ENCODE results near the gene NAALADL2. TPM values are rescaled to one million over a fixed set of nuclear protein-coding genes. Genes with fewer than 3 reads are reported as not detected.
A peak's percentile ranks its signal among the peaks of the same experiment; 100 is the strongest.
"Not testable (repeated sequence)": the region's sequence is repeated elsewhere in the genome, so short reads cannot be mapped to it uniquely, and the experiment has no call there.

The NAALADL2 gene
- total RNA-seq, 1 experiment from 2014 or later, result 1.9 TPM

- ChIA-PET POLR2A (ENCODE audit: unreplicated experiment) (no interaction called here), CTCF (no interaction called here)
- no peaks in the 10 kb centered on the region for H3F3A ChIP-seq (ENCODE audit: low read length, unreplicated experiment)
- no peak overlapping the region for H3K27ac ChIP-seq (ENCODE audit: low read length)
- DNase-seq, result no peak
- H3K9me2 ChIP-seq (replicated peaks; ENCODE audit: low read length), result no peaks in the 10 kb centered on the region
- H3K4me3 ChIP-seq (ENCODE audit: low read length), result no peak overlapping the region
- no TSS peak for BruUV-seq (replicated peaks)
- H2AFZ ChIP-seq (ENCODE audit: low read length), result no peak overlapping the region
- peaks cover 12% of the 10 kb centered on the region for H3K4me1 ChIP-seq (ENCODE audit: insufficient read depth, low read length)
- TF ChIP-seq EZH2 (IDR thresholded peaks at IDR 0.05; ENCODE audit: low read length, unreplicated experiment), result no peak
- TF ChIP-seq, protein P1, sequence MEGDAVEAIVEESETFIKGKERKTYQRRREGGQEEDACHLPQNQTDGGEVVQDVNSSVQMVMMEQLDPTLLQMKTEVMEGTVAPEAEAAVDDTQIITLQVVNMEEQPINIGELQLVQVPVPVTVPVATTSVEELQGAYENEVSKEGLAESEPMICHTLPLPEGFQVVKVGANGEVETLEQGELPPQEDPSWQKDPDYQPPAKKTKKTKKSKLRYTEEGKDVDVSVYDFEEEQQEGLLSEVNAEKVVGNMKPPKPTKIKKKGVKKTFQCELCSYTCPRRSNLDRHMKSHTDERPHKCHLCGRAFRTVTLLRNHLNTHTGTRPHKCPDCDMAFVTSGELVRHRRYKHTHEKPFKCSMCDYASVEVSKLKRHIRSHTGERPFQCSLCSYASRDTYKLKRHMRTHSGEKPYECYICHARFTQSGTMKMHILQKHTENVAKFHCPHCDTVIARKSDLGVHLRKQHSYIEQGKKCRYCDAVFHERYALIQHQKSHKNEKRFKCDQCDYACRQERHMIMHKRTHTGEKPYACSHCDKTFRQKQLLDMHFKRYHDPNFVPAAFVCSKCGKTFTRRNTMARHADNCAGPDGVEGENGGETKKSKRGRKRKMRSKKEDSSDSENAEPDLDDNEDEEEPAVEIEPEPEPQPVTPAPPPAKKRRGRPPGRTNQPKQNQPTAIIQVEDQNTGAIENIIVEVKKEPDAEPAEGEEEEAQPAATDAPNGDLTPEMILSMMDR (conservative IDR thresholded peaks at IDR 0.05; ENCODE audit: low read depth, low read length), result no peak
- TF ChIP-seq EZH2phosphoT487 (IDR thresholded peaks at IDR 0.05; ENCODE audit: borderline replicate concordance, low read length), result no peak
- no peaks in the 10 kb centered on the region for H3K36me3 ChIP-seq (ENCODE audit: low read depth, low read length)
- no peaks in the 10 kb centered on the region for H4K20me1 ChIP-seq (ENCODE audit: low read length)
- H3K4me2 ChIP-seq (ENCODE audit: low read length), result no peak overlapping the region
- ATAC-seq, result no peak
- H3K79me2 ChIP-seq (ENCODE audit: low read length), result no peaks in the 10 kb centered on the region
- no peak overlapping the region for H3K9ac ChIP-seq (ENCODE audit: low read length)
- H3K27me3 ChIP-seq (ENCODE audit: low read length), result no peaks in the 10 kb centered on the region
- no peaks in the 10 kb centered on the region for H3K9me3 ChIP-seq (ENCODE audit: low read length)
- intact Hi-C loops (cut with micrococcal nuclease), result no loop called here
Observed at GRCh38 chr3:175453361-175453760, 594.2 kb downstream of the NAALADL2 start.

- H4K20me1 ChIP-seq (ENCODE audit: low read length), result no peaks in the 10 kb centered on the region
- ATAC-seq (peak; percentile 76), DNase-seq (peak; percentile 73)
- ChIA-PET POLR2A (ENCODE audit: unreplicated experiment) (no interaction called here), CTCF (no interaction called here)
- H3K9me2 ChIP-seq (replicated peaks; ENCODE audit: low read length), result no peaks in the 10 kb centered on the region
- no peak overlapping the region for H3K4me3 ChIP-seq (ENCODE audit: low read length)
- H3K27me3 ChIP-seq (ENCODE audit: low read length), result no peaks in the 10 kb centered on the region
- H3K36me3 ChIP-seq (ENCODE audit: low read depth, low read length), result no peaks in the 10 kb centered on the region
- peak overlapping the region; percentile 20; the same call in 1 of the 2 replicates for H3K4me2 ChIP-seq (ENCODE audit: low read length)
- intact Hi-C loops (cut with micrococcal nuclease), result no loop called here
- H3K9me3 ChIP-seq (ENCODE audit: low read length), result no peaks in the 10 kb centered on the region
- peaks cover 12% of the 10 kb centered on the region for H3K4me1 ChIP-seq (ENCODE audit: insufficient read depth, low read length)
- no TSS peak for BruUV-seq (replicated peaks)
- 0 out of 2 replicates have a peak overlapping the region, but pooled peaks have one; percentile 8 for H3K27ac ChIP-seq (ENCODE audit: low read length)
- H3K9ac ChIP-seq (ENCODE audit: low read length), result no peak overlapping the region
- H2AFZ ChIP-seq (ENCODE audit: low read length), result no peak overlapping the region
- no peaks in the 10 kb centered on the region for H3F3A ChIP-seq (ENCODE audit: low read length, unreplicated experiment)
- TF ChIP-seq, protein P1 (conservative IDR thresholded peaks at IDR 0.05; ENCODE audit: low read depth, low read length), result no peak
- no peak for TF ChIP-seq EZH2phosphoT487 (IDR thresholded peaks at IDR 0.05; ENCODE audit: borderline replicate concordance, low read length)
- TF ChIP-seq EZH2 (IDR thresholded peaks at IDR 0.05; ENCODE audit: low read length, unreplicated experiment), result no peak
- no peaks in the 10 kb centered on the region for H3K79me2 ChIP-seq (ENCODE audit: low read length)
Observed at GRCh38 chr3:175456466-175456865, 597.3 kb downstream of the NAALADL2 start.

GRCh38 chr3:175457301-175457700 is 598.2 kb downstream of the NAALADL2 start:
- TF ChIP-seq, protein P1 (conservative IDR thresholded peaks at IDR 0.05; ENCODE audit: low read depth, low read length), result no peak
- TF ChIP-seq EZH2 (IDR thresholded peaks at IDR 0.05; ENCODE audit: low read length, unreplicated experiment), result no peak
- no peak for TF ChIP-seq EZH2phosphoT487 (IDR thresholded peaks at IDR 0.05; ENCODE audit: borderline replicate concordance, low read length)
- Histone ChIP-seq H2AFZ (ENCODE audit: low read length) (no peak overlapping the region), H3K27ac (ENCODE audit: low read length) (no peak overlapping the region), H3K9ac (ENCODE audit: low read length) (no peak overlapping the region), H3F3A (ENCODE audit: low read length, unreplicated experiment) (no peaks in the 10 kb centered on the region), H3K4me2 (ENCODE audit: low read length) (no peak overlapping the region), H3K27me3 (ENCODE audit: low read length) (no peaks in the 10 kb centered on the region), H3K9me3 (ENCODE audit: low read length) (no peaks in the 10 kb centered on the region), H4K20me1 (ENCODE audit: low read length) (no peaks in the 10 kb centered on the region), H3K9me2 (replicated peaks; ENCODE audit: low read length) (no peaks in the 10 kb centered on the region), H3K4me3 (ENCODE audit: low read length) (no peak overlapping the region), H3K36me3 (ENCODE audit: low read depth, low read length) (no peaks in the 10 kb centered on the region), H3K4me1 (ENCODE audit: insufficient read depth, low read length) (peaks cover 12% of the 10 kb centered on the region), H3K79me2 (ENCODE audit: low read length) (no peaks in the 10 kb centered on the region)
- BruUV-seq (replicated peaks), result no TSS peak
- ChIA-PET CTCF (no interaction called here), POLR2A (ENCODE audit: unreplicated experiment) (no interaction called here)
- ATAC-seq, result no peak
- intact Hi-C loops (cut with micrococcal nuclease), result no loop called here
- DNase-seq, result no peak

DNA sequence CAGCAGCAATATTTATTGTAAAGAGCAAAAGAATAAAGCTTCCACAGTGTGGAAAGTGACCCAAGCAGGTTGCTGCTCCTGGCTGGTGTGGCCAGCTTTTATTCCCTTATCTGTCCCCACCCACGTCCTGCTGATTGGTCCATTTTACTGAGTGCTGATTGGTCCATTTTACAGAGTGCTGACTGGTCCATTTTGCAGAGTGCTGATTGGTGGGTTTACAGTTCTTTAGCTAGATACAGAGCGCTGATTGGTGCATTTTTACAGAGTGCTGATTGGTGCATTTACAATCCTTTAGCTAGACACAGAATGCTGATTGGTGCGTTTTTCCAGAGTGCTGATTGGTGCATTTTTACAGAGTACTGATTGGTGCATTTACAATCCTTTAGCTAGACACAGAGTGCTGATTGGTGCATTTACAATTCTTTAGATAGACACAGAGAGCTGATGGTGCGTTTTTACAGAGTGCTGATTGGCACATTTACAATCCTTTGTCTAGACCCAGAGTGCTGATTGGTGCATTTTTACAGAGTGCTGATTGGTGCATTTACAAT is 601.8 kb downstream of the NAALADL2 start:
- H3K4me1 ChIP-seq (ENCODE audit: insufficient read depth, low read length); H3K9me2 ChIP-seq (replicated peaks; ENCODE audit: low read length); H3K4me3 ChIP-seq (ENCODE audit: low read length); CTCF ChIA-PET; H3K79me2 ChIP-seq (ENCODE audit: low read length); H3K27me3 ChIP-seq (ENCODE audit: low read length); H3F3A ChIP-seq (ENCODE audit: low read length, unreplicated experiment); POLR2A ChIA-PET (ENCODE audit: unreplicated experiment); DNase-seq; H2AFZ ChIP-seq (ENCODE audit: low read length); H3K36me3 ChIP-seq (ENCODE audit: low read depth, low read length); BruUV-seq (replicated peaks); H4K20me1 ChIP-seq (ENCODE audit: low read length); H3K27ac ChIP-seq (ENCODE audit: low read length); H3K9ac ChIP-seq (ENCODE audit: low read length); ATAC-seq; H3K9me3 ChIP-seq (ENCODE audit: low read length); H3K4me2 ChIP-seq (ENCODE audit: low read length); intact Hi-C loops (cut with micrococcal nuclease): not testable (repeated sequence)
